Ovary (tissue), 3 donors: Measurements from ENCODE around the gene SPO11.

Source experiments
- CTCF ChIP-seq, 3 donors: fragments of 450-650 bp in 2 of 3; fragments of 200-600 bp in 1 of 3; IDR thresholded peaks; one replicate each; pipeline versions ENCODE4 v1.5.1 to v1.8.0; 2016 to 2022; ENCODE audit warnings: antibody characterized with exemption in 3 of 3, mild to moderate bottlenecking in 1 of 3
- POLR2A ChIP-seq: fragments of 450-650 bp; IDR thresholded peaks from one replicate; pipeline ENCODE4 v1.6.1; 2017; ENCODE audit warnings: antibody characterized with exemption, mild to moderate bottlenecking, moderate library complexity
- donor health status: DM: no; HTN: no; CAD: no.

GRCh38 chr20:57374343-57374930 is 44.8 kb downstream of the SPO11 start:
- no peak for TF ChIP-seq CTCF (IDR thresholded peaks at IDR 0.05)
- TF ChIP-seq POLR2A: no peak
